HPDE6-E6E7 (cell line): ENCODE data around the gene ABCB9.

Experiments
- DNase-seq: peaks from one replicate; pipeline ENCODE4 v3.0.0; 2011; ENCODE audit warnings: missing footprints; ENCODE audit errors: extremely low spot score

Gene ABCB9

GRCh38 chr12:122994781-122995502 lies 28.7 kb upstream of the ABCB9 start:
- DNase-seq, result no peak

DNA sequence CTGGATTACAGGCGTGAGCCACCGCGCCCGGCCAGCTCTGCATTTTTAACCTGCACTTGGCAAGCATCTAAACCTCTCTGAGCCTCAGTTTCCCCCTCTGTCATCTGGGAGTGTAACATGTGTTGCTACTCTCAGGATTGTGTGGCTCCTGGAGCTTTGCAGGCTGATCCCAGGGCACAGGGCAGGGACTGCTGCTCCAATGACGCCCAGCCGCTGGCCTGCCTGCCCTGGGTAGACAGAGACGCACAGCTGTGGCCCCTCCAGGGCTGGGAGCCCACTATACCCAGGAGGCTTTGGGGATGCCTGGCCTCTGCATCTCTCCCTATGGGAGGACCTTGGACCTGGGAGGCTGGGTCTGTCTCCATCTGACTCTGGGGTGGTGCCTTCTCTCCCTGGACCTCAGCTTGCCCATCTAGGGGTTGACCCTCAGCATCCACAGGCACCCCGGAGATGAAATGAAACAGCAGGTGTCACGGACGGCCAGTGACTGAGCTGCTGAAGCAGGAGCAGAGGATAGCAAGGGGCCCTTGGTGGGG lies 27.9 kb upstream of the ABCB9 start:
- no peak for DNase-seq

- DNase-seq, result no peak
Measured at GRCh38 chr12:122992386-122992785, 26.1 kb upstream of the ABCB9 start.

DNA sequence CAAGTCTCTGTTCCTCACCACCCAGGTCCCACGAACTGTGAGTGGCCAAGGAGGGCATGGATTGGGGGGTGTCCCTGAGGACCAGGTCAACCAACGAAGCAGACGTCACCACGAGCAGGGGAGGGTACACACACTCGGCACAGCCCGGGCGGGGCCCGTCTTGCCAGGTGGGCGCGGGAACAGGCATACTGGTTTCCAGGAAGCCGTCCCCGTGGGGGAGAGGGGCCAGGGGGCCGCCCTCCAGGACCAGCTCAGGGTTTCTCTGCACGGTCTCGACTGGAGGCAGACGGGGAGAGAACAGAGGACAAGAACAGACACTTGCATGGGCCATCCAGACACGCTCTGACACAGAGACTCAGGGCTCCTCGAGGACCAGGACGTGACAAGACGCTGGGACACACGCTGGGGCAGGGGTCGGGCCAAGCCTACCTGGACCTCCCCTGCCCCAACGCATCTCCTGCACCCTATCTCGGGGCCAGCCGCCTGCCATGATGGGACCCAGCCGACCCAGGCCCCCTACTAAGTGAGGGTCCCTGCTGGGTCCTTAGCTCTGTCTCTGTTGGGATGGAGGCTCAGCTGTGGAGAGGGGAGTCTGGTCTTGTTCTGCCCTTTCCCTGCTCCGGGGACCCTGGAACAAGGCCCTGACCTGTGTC lies 25.5 kb upstream of the ABCB9 start:
- no peak for DNase-seq

- no peak for DNase-seq
Measured at GRCh38 chr12:122990961-122991622, 24.8 kb upstream of the ABCB9 start.

- DNase-seq, result no peak
Measured at GRCh38 chr12:122990561-122990960, 24.3 kb upstream of the ABCB9 start.

- no peak for DNase-seq
Measured at GRCh38 chr12:122989874-122990419, 23.7 kb upstream of the ABCB9 start.

DNA sequence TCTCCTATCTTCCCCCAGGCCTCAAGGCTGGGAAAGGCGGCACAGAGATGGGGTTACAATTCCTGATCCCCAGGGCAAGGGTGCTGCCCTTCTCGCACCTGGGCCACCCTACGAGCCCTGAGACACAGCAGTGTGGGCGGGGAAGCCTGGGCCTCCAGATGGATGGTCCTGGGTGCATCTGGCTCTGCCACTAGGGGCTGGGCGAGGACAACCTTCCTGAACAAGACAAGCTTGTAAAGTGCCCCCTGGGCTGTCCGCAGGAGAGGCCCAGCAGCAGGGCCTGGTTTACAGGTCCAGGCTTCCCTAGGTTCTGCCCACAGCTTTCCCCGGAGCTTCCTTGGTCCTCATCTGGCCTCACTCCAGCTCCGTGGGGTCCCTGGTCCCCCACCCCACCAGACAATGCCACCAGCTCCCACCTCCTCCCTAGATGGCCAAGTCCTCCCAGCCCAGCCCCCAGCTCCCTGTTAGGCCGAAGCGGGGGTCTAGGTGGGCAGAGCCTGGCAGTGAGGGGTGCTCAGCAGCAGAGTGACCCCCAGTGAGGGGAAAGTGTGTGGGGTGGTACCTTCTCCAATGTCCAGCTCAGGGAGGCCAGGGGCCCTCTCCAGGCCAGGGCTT lies 23.1 kb upstream of the ABCB9 start:
- DNase-seq, result no peak

- DNase-seq, result no peak
Measured at GRCh38 chr12:122988612-122989212, 22.4 kb upstream of the ABCB9 start.

DNA sequence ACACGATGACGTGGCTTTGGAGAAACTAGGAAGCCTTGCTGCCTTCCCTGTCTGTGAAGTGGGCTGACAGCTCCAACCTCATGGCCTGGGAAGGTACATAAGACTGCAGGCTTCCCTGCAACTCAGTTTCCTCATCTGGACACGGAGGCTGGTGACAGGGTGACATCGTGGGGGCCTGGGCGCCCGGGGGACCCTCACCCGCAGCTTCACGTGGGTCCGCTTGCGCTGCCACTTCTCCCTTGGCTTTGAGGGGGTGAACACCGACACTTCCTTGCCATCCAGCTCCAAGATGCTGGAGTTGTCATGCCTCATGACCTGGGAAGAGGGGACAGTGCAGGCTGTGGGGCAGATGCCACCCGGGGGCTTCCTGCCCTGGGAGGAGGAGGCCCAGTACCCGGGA lies 21.8 kb upstream of the ABCB9 start:
- DNase-seq, result no peak

DNA sequence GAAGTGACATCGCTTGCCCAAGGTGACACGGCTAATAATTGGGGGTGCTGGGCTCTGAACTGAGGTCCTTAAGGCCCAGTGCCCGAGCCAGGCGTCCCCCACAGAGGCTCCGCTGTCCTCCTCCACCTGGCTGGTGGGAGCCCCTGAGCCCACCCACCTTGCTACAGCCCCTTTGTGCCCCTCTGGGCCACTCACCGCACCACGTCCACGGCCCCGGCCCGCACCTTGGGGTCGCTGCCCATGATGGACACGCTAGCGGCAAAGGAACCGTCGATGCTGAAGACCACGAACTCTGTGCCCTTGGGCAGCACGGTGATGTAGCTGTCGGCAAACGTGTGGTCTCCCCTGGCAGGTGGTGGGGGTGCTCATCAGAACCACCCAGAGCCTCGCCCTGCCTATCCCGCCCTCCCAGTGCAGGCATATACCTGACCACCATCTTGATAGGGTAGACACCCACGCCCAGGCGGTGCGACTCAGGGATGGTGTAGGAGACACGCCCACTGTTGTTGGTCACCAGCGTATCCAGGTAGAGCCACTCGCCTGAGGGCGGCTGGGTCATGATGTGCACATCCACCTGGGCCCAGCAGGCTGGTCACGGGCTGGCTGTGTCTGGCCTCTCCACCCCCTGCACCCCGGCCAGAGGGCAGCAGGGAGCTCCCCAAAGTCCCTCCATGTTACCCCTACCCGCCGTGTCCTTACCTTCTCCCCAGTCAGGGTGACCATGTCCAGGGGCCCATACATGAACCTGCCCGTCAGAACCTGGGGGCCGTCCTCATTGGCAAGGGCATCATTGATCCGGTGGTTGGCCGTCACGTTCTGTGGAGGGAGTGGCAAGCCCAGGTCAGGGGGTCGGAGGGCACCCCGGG lies 21.1 kb upstream of the ABCB9 start:
- no peak for DNase-seq

GRCh38 chr12:122986258-122986871 lies 20.1 kb upstream of the ABCB9 start:
- no peak for DNase-seq

DNA sequence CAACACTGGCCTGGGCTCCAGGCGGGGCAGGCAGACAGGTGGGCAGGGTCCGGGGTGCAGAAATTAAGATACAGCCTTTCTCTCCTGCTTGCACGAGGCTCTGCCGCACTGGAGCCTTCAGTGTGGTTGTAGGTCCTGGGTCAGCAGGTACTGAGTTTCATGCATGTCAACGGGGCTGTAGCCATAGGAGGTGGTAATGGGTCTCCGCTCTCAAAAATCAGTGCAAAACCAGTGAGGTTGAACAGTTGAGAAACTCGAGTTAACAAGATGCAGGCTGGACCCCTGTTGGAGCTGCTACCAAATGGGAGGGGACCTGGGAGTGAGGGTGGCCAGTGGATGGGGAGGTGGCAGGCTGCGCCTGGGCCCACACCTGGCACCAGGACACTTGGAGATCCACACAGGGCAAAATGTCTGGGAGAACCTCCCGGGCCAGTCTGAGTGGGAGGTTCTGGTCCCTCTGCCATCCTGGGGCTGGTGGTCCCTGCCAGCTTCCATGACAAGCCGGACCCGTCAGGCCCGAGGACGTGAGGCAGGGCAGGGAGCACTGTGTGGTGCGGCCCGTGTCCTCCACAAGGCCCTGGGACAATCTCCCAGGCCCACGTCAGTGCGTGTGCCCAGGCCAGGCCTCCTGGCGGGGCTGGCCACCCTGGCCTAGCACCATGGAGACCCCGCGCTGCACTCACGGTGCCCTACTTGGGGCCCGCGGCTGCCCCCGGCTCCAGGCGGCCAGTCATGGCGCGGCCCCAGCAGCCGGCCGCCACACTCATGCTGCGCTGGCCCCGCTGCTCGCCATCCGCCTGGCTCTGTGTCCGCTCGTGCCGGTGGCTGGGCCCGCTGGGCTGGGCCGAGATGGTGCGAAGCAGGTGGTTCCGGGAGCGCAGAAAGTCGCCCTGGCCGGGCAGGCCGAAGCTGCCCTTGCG lies 19.3 kb upstream of the ABCB9 start:
- no peak for DNase-seq

DNA sequence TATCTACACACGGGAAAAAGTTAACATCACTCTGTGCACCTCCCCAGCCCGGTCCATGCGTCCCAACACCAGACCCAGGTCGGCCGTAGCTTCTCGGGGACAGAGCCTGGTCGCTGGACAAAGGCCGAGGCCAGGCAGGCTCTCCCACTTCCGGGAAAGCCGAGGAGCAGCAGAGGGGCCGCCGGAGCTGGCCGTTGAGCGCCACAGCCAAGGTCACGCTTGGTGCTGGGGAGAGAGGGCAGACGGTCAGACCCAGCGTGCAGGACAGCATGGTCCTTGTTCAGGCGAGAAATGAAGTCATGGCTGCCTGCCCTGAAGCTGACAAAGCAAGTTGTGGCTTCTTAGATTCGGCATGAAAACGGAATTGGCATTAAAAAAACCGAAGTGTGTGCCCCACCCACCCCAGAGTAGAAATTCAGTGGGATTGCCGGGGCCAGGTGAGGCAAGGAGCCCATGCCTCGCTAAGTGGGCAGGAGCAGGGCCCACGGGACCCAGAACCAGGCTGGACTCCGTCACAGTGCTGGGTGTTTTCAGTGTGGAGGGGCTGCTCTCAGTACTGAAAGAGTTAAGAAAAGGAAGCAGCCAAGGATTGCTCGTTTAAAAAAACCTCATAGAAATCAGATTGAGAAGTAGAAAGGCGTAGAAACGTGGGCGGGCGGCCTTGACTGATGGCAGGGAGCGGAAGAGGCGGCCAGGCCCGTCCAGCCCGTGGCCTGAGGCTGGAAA lies 18.5 kb upstream of the ABCB9 start:
- DNase-seq, result no peak

DNA sequence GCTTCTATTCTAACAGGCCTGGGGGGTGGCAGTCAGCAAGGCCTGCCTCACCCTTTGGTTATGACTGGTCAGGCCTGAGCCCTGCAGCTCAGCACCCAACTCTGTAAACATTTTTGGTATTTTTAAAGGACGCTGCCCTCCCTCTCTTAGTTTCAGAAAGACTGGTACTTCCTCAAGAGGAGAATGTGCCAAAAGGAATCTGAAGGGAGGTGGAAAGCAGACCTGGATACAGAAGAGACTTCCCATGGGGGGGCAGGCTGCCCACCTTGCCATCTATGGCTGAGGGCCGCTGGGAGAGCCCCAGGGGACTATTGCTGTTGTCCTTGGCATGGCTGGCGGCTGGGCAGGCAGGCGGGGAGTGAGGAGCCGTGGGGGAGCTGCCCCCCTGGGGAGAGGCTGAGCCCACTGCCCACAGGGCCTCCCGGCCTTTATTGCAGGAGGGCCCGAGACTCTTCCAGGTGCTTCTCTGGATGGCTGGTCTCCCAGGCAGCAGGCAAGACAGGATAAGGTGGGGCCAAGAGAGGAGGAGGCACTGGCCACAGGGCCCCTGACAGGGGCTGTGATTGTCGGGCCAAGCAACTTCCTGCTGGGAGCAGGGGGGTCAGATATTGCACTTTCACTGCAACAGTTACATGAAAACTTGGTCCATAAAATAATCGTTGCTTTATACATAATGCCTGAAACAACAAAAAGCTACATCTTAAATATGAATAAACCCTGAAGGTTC lies 17.7 kb upstream of the ABCB9 start:
- DNase-seq, result no peak

GRCh38 chr12:122982963-122983788 lies 16.9 kb upstream of the ABCB9 start:
- DNase-seq, result no peak

DNA sequence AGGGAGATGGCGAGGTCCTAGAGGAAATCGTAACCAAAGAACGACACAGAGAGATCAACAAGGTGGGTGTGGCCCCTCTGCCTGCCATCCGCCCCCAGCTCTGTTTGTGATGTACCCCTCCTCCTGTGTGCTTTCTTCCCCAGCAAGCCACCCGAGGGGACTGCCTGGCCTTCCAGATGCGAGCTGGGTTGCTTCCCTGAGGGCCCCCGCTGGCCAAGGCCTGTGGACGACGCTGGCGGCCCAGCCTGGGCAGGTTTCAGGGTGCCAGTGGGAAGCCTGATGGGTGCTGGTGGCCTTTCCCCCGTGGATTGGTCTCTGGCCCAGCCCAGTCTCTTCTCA lies 16.2 kb upstream of the ABCB9 start:
- no peak for DNase-seq
